Measurements from ENCODE around the gene BICD2.

Gene BICD2

GRCh38 chr9:92711844-92712243, 52.8 kb downstream of the BICD2 start:
- DNase-seq, result no peak

- DNase-seq, result no peak
Measured at GRCh38 chr9:92711146-92711545, 53.5 kb downstream of the BICD2 start.

GRCh38 chr9:92710368-92710767, 54.3 kb downstream of the BICD2 start:
- DNase-seq, result no peak

- no peak for DNase-seq
Measured at GRCh38 chr9:92709954-92710353, 54.7 kb downstream of the BICD2 start.

- no peak for DNase-seq
Measured at GRCh38 chr9:92709240-92709639, 55.4 kb downstream of the BICD2 start.

DNA sequence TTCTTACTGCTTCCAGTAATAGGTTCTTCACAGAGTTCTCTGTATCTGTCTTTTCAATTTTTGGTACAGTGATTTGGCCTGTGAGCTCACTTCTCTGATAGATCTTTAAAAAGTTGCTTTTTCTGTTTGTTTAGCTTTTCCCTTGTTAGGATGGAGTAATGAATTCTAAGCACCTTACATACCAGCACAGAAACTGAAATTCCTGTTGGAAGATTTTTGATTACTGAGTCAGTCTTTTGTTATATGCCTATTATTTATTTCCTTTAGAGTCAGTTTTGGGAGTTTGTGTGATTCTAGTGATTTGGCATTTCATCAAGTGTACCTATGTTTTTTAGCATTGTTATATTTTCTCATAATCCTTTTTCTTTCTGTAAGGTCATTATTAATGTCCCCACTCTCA, 57.1 kb downstream of the BICD2 start:
- no peak for DNase-seq

GRCh38 chr9:92706218-92706940, 58.3 kb downstream of the BICD2 start:
- no peak for DNase-seq

GRCh38 chr9:92704528-92704927, 60.1 kb downstream of the BICD2 start:
- no peak for DNase-seq

DNA sequence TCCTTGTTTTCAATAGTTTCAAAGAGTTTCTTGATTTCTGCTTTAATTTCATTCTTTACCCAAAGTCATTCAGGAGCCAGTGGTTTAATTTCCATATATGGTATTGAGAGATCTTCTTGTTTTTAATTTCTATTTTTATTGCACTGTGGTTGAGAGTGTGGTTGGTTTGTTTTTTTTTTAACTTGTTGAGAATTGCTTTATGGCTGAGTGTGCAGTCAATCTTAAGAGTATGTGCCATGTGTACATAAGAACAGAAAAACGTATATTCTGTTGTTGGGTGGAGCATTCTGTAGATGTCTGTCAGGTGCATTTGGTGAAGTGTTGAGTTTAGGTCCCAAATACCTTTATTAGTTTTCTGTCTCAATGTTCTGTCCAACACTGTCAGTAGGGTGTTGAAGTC, 68.0 kb downstream of the BICD2 start:
- no peak for DNase-seq

GRCh38 chr9:92686954-92687353, 77.7 kb downstream of the BICD2 start:
- DNase-seq, result peak in 1 of 2 experiments; percentile 17

GRCh38 chr9:92685022-92685421, 79.6 kb downstream of the BICD2 start:
- DNase-seq, result no peak

DNA sequence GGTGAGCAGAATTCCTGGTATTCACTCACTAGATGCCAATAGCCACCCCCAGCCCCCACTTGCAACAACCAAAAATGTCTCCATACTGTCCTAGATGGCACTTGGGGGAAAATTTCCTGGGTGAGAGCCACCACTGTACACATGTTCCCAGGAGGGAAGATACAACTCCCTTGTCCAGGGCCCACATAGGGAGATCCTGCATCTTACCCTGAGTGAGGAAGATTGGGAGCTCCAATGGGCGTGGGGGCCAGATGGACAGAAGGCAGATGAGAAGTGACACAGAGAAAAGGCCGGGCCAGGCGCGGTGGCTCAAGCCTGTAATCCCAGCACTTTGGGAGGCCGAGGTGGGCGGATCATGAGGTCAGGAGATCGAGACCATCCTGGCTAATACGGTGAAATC, 82.4 kb downstream of the BICD2 start:
- DNase-seq, result no peak

DNA sequence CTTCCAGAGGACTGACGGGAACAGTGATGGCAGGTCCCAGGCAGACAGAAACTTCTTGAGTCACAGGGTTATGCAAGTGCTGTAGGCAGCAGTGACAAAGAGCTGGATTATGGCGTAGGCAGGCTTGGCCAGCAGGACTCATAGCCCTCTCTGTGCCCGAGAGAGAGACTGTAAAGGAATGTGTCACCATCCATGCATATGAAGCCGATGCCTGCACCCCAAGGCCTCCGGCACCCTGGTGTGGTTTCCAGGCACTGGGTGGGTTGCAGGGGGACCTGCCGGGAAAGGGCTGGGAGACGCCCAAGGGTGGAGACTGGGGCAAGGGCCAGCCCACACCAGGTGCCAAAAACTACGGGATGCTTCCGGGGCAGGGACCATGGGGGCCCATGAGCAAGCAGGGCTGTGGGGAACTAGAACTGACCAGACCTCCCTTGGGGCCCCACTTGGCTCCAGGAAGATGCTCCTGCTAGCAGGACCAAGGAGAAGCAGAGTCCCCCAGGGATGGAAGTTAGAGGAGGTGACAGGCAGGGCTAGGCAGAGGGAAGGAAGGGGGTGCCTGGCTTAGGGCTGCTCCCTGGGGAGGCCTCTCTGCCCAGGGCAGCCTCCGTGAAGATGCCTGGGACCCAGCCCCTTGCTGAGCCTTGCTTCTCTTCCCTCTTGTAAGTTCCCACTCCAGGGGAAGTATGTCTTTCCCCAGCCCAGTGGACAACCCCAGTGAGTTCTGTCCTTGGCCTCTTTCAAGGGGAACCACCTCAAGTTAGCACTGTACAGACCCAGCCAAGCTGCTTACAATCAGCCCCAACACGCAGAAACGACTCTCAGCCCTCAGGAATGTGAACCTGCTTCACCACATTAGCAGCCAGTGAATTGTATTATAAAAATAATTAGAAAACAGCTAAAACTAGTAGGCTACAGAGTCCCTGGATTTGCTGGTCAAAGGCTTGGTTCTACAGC, 84.2 kb downstream of the BICD2 start:
- DNase-seq, result no peak

DNA sequence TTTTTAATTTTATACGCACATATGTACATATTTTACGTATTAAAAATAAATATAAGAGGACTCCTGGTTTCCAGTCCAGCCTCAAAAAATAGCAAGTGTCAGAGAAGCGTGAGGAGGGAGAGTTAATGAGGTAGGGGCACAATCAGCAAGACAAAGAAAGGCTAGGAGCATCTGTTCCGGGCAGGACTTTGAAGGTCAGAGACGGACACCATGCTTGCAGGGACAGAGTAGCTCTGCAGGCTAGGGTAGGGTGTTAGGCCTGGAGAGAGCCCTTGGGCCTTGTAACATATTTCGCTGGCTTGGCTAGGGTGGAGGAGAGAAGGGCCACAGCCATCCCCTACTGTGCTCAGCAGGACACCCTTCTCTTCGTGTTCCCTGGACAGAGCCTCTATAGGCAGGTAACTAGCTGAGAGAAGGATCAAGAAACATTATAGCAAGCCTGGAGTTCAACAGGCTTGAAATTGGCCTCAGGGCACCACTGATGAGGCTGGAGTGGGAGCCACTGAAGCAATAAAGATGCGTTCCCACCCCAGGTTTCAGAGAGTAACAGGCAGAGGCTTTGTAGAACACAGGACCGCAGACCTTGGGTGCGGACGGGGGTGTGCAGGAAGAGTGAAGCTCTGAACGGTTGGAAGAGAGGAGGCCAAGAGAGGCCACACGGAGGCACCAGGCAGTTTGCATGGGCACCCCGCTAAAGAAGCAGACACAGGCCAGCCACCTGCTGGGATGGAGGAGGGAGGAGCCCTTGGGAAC, 85.0 kb downstream of the BICD2 start:
- no peak for DNase-seq

- peak; percentile 73 to 77 for DNase-seq
Measured at GRCh38 chr9:92671323-92671722, 93.3 kb downstream of the BICD2 start.

GRCh38 chr9:92669890-92670708, 94.5 kb downstream of the BICD2 start, which contains the start of gene IPPK:
TSS of gene IPPK (minus strand) at chr9:92670131. CDS start at chr9:92669988, 143 bp downstream.
- peak; percentile 98 to 99 for DNase-seq

GRCh38 chr9:92669527-92669889, 95.1 kb downstream of the BICD2 start:
- DNase-seq, result no peak

DNA sequence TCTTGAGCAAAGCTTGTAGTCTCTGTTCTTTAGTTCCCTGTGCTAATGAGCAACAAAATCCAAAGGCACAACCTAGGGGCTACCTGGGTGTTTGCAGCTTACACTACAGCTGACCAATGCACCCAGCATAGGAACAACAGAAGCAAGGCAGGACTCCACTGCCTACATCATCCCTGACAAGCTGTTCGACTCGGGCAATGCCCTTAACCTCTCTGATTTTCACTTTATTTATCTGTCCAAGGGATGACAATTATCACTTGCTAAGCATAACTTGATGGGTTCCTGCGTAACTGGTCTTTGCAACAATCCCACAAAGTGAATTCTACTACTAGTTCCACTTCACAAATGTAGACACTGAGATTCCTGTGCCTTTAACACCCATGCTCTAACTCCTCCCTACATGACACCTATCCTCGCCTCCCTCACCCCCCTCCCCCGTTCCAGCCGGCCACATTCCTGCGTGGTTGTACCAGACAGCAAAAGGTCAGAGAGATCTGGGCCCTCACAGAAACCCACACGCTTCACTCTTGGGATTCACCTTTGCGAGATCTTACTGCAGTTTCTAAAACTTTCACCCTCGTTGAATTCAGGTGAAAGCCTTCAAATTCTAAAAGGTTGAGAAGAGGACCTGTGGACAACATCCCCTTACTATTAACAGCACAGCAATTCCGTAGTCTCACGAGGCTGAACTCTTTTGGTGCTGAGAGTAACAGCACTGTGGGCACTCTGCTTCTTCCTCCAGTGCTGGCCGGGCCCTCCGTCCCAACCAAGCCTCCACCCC, 95.7 kb downstream of the BICD2 start:
- peak; percentile 30 to 63 for DNase-seq

- DNase-seq, result no peak
Measured at GRCh38 chr9:92666912-92667532, 97.6 kb downstream of the BICD2 start.

GRCh38 chr9:92666236-92666635, 98.4 kb downstream of the BICD2 start:
- DNase-seq, result no peak

- no peak for DNase-seq
Measured at GRCh38 chr9:92665836-92666235, 98.8 kb downstream of the BICD2 start.
